SIG-M5 treated with dmso at 0.1 percent for 504 hours (cell line): ENCODE data around the gene MT1A.
A peak's percentile ranks its signal among the peaks of the same experiment; 100 is the strongest.

Source experiments
- DNase-seq: peaks from one replicate; lab custom pipeline; 2025; ENCODE audit not compliant: unreplicated experiment; lab: John Stamatoyannopoulos, UW

MT1A gene

GRCh38 chr16:56630134-56630533, 8.3 kb upstream of the MT1A start:
- peak; percentile 54 for DNase-seq

GRCh38 chr16:56631197-56631596, 7.3 kb upstream of the MT1A start:
- no peak for DNase-seq

- no peak for DNase-seq
These were observed 6.7 kb upstream of the MT1A start for GRCh38 chr16:56631832-56632155.

- DNase-seq = no peak
These were observed 6.2 kb upstream of the MT1A start, which contains the start of gene MT1M for GRCh38 chr16:56632156-56632847. MT1M (plus strand) TSS chr16:56632659; CDS start chr16:56632732, 73 bp downstream.

GRCh38 chr16:56632848-56633365, 5.6 kb upstream of the MT1A start:
- DNase-seq = no peak

GRCh38 chr16:56633535-56633934, 4.9 kb upstream of the MT1A start:
- no peak for DNase-seq

- no peak for DNase-seq
These were observed 3.6 kb upstream of the MT1A start for GRCh38 chr16:56634715-56635440.

- no peak for DNase-seq
These were observed 3.0 kb upstream of the MT1A start for GRCh38 chr16:56635441-56635967.

- no peak for DNase-seq
These were observed 1.7 kb upstream of the MT1A start for GRCh38 chr16:56636616-56637413.

GRCh38 chr16:56639045-56639444, 579 bp downstream of the MT1A start:
- DNase-seq = no peak

- DNase-seq = no peak
These were observed 1.6 kb downstream of the MT1A start for GRCh38 chr16:56640076-56640475.

GRCh38 chr16:56641166-56641565, 2.7 kb downstream of the MT1A start:
- no peak for DNase-seq

- peak; percentile 54 for DNase-seq
These were observed 4.8 kb downstream of the MT1A start for GRCh38 chr16:56643080-56643778.

- DNase-seq = no peak
These were observed 5.4 kb downstream of the MT1A start for GRCh38 chr16:56643833-56644232.

- DNase-seq = no peak
These were observed 6.8 kb downstream of the MT1A start for GRCh38 chr16:56645311-56645710.

GRCh38 chr16:56645838-56646237, 7.4 kb downstream of the MT1A start:
- DNase-seq = no peak

- no peak for DNase-seq
These were observed 9.4 kb downstream of the MT1A start for GRCh38 chr16:56647641-56648431.

- no peak for DNase-seq
These were observed 10.8 kb downstream of the MT1A start for GRCh38 chr16:56649271-56649670.

GRCh38 chr16:56649820-56650219, 11.4 kb downstream of the MT1A start:
- DNase-seq = no peak

- no peak for DNase-seq
These were observed 13.1 kb downstream of the MT1A start, which contains the start of gene MT1B for GRCh38 chr16:56651586-56651985. MT1B (plus strand) TSS chr16:56651886; CDS start chr16:56651954, 68 bp downstream.
